DMS79 treated with DMSO at 0.1 percent for 48 hours (cell line): Measurements from ENCODE around the gene PKD2.
"Not testable (repeated sequence)": the region's sequence is repeated elsewhere in the genome, so short reads cannot be mapped to it uniquely, and the experiment has no call there.

ENCODE experiments used
- DNase-seq: peaks from one replicate; lab custom pipeline; 2025; lab: John Stamatoyannopoulos, UW

Gene PKD2

GRCh38 chr4:88070031-88070430, 62.6 kb downstream of the PKD2 start:
- DNase-seq, result no peak

DNA sequence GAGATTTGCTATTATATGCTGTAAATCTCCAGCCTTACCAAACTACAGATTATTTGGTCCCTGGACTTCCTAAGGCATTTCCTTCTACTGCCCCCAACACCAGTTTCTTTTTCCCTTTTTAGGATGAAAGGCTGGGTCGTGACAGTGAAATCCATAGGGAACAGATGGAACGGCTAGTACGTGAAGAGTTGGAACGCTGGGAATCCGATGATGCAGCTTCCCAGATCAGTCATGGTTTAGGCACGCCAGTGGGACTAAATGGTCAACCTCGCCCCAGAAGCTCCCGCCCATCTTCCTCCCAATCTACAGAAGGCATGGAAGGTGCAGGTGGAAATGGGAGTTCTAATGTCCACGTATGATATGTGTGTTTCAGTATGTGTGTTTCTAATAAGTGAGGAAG, 67.9 kb downstream of the PKD2 start:
- no peak for DNase-seq

GRCh38 chr4:88077911-88078524, 70.6 kb downstream of the PKD2 start:
- no peak for DNase-seq

DNA sequence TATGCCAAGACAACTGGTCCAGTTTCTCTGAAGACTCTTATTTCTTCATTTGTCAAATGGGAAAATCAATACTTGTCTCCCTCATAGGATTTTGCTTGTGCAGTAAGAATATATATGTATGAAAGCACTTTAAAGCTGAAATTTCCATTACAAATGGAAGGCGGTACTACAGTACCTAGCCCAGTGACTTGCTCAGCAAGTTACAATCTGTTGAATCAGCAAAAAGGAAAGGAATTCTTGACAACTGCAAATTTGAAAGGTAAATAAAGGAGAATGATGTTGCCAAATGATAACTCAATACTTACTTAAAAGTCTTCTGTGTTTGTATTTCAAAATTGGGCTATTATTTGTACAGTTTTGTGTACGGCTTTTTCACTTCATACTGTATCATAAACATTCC, 71.1 kb downstream of the PKD2 start:
- DNase-seq, result no peak

DNA sequence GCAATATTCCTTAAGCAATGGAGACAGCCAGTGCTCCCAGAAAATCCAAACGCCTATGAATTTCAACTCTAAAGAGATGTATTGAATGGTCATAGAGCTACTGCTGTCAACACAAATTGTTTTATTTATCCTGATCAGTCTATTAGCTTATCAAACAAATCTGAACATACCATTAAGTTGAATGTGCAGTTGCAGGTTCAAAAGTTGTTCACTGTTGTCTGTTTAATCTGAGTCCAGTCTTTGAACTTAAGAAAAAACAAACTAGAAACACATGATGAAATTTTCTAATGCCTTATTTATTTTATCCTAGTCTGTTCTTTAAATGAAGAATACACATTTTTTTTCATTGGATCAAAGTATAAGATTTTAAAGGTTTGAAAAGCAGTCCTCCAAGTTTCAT, 73.2 kb downstream of the PKD2 start:
- DNase-seq, result no peak

DNA sequence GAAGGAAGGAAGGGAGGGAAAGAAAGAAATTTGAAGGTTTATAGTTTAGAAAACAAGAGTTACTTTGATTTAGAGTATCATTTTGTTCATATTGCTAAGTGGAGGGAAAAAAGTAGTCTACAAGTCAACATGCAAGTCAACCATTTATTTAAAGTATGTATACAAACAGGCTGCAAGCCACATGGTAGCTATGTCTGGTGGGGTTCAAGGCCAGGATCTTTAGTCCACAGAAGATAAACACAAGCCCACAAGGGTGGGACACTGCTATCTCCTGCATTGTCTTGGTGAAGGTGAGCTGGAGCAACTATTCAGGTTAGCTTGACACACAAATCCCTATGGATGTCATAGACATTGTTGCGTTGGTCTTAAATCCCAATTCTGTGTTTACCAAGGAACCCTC, 79.6 kb downstream of the PKD2 start:
- DNase-seq, result no peak

- no peak for DNase-seq
These were observed 83.5 kb downstream of the PKD2 start for GRCh38 chr4:88090898-88091297.

DNA sequence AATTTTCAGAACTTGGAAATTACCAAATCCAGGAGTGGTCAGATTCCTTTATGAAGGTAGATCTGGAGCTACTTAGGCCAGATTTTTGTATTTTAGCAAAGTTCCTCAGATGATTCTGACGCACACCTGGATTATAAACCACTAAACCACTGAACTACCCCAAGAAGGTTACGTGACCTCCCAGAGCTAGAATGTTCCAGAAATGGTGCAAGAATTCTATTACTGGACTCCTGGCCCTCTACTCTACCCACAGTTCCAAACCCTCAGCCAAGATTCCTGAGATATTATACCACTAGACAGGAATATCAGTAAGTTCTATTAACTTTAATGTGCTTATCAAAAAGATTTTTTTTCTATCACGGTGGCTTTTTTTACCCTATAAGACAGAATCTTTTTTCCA, 83.9 kb downstream of the PKD2 start:
- no peak for DNase-seq

GRCh38 chr4:88093874-88094273, 86.4 kb downstream of the PKD2 start:
- no peak for DNase-seq

DNA sequence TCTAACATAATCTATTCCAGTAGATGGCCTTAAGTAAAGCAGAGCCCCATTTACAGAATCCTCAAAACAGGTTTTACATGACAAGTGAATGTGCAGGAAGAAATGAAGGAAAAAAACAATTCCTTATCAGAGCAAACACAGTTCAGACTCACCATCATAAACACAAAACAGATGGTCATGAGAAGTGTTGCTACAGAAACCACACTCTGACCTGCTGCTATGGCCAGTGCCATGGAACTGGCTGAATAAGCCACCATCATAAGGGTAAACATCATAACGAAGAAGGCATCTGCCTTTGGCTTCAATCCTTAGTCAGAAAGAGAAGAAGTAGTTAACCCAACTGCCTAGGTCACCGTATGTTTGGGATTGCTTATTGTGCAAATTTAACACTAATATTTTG, 89.9 kb downstream of the PKD2 start:
- no peak for DNase-seq

DNA sequence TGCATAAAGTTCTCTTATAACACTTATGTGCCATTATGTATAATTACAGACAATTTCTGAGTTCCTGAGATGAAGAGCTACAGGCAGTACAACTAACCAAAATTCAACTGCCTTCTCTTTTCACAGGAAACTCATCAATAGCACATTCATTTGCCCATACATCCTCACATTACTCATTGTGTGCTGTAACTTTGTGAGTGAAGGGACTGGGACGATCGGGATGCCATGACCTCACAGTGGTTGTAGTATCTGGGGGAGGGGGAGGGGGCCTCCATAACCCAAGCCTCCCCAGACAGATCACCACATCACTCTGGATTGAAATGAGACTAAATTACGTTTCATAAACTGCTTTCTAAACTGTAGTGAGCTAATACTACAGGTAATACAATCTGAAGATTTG, 90.3 kb downstream of the PKD2 start:
- no peak for DNase-seq

- no peak for DNase-seq
These were observed 91.7 kb downstream of the PKD2 start for GRCh38 chr4:88098993-88099752.

- DNase-seq, result no peak
These were observed 93.7 kb downstream of the PKD2 start for GRCh38 chr4:88101165-88101564.

DNA sequence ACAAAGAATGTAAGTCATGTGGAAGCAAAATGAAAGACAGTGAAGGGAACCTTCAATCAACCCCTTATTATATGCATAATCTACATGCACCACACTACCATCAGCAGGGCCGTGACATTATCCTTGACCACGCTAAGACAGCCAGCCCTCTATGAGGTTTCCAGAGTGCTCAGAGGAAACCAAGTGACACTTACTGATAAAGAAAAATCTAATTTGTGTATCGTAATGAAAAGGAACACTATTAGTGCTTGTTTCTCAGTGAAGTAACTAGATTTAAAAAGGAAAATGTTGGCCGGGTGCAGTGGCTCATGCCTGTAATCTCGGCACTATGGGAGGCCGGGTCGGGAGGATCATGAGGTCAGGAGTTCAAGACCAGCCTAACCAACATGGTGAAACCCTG, 94.6 kb downstream of the PKD2 start:
- no peak for DNase-seq

- DNase-seq, result no peak
These were observed 97.6 kb downstream of the PKD2 start for GRCh38 chr4:88104902-88105610.

- DNase-seq, result no peak
These were observed 98.8 kb downstream of the PKD2 start for GRCh38 chr4:88106205-88106604.

GRCh38 chr4:88107406-88108107, 100.1 kb downstream of the PKD2 start:
- no peak for DNase-seq

- DNase-seq, result not testable (repeated sequence)
These were observed 100.7 kb downstream of the PKD2 start for GRCh38 chr4:88108108-88108465.

- no peak for DNase-seq
These were observed 101.3 kb downstream of the PKD2 start for GRCh38 chr4:88108747-88109122.

DNA sequence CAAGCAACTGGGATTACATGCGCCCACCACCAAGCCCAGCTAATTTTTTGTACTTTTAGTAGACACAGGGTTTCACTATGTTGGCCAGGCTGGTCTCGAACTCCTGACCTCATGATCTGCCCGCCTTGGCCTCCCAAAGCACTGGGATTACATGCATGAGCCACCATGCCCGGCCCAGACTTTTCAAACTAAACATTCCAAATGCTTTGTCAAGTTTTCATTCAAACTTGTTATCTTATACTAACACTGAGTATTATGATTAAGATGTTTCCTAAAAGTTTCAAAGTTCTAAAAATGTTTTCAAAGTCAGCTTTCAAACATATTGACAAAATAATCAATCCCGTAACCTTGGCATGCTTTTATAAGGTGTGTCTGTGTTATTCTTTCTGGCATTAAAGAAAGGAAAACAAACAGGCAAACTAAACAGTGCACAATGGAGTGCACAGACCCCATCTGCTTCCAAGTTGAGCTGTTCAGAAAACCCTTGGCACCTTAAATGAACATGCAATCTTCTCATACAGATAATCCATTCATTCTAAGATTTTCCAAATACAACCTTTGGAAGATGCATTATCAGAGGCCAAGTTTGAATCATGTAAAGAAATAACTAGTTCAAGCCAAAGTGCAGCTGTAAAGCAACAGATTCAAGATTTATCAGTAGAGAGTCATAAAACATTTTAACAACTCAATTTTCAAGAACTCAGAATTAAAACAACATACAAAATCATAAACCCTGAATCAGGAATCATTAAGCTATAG, 101.9 kb downstream of the PKD2 start:
- DNase-seq, result no peak

GRCh38 chr4:88110826-88111225, 103.4 kb downstream of the PKD2 start:
- no peak for DNase-seq

GRCh38 chr4:88112856-88113255, 105.4 kb downstream of the PKD2 start:
- DNase-seq, result no peak
